Smooth muscle cell (in vitro differentiated cells): ENCODE data around the gene ARID2. TPM values are rescaled to one million over a fixed set of nuclear protein-coding genes. Genes with fewer than 3 reads are reported as not detected.

ENCODE experiments used
- DNase-seq: peaks from one replicate; lab custom pipeline; 2025; ENCODE audit not compliant: unreplicated experiment; lab: John Stamatoyannopoulos, UW
- H2AFZ ChIP-seq: fragments of 200-600 bp; sonication (generic); 2 replicates; pipeline ENCODE4 v1.6.0; 2016; ENCODE audit warnings: antibody characterized with exemption, low read depth, mild to moderate bottlenecking
- H3F3A ChIP-seq: fragments of 200-600 bp; sonication (generic); 2 replicates; pipeline ENCODE4 v1.6.0; 2017; ENCODE audit warnings: antibody characterized with exemption, low read depth
- H3K27ac ChIP-seq: fragments of 200-600 bp; sonication (generic); 2 replicates; pipeline ENCODE4 v1.5.1; 2016; ENCODE audit warnings: low read depth, mild to moderate bottlenecking
- H3K27me3 ChIP-seq: fragments of 200-600 bp; sonication (generic); 2 replicates; pipeline ENCODE4 v1.6.1; 2016; ENCODE audit warnings: low read depth, mild to moderate bottlenecking
- H3K36me3 ChIP-seq: fragments of 200-600 bp; sonication (generic); 2 replicates; pipeline ENCODE4 v1.5.1; 2016; ENCODE audit warnings: low read depth
- H3K4me1 ChIP-seq: fragments of 200-600 bp; sonication (generic); 2 replicates; pipeline ENCODE4 v1.5.1; 2016; ENCODE audit warnings: low read depth
- H3K4me2 ChIP-seq: fragments of 200-600 bp; sonication (generic); 2 replicates; pipeline ENCODE4 v1.6.0; 2016; ENCODE audit warnings: mild to moderate bottlenecking
- H3K4me3 ChIP-seq: fragments of 200-600 bp; sonication (generic); 2 replicates; pipeline ENCODE4 v1.5.1; 2016; ENCODE audit warnings: mild to moderate bottlenecking
- H3K79me2 ChIP-seq: fragments of 200-600 bp; sonication (generic); 2 replicates; pipeline ENCODE4 v1.6.0; 2016; ENCODE audit warnings: low read depth, mild to moderate bottlenecking
- H3K9ac ChIP-seq: fragments of 200-600 bp; sonication (generic); 2 replicates; pipeline ENCODE4 v1.6.0; 2016; ENCODE audit warnings: low read depth
- H3K9me3 ChIP-seq: fragments of 200-600 bp; sonication (generic); replicated peaks from 2 replicates; pipeline ENCODE4 v1.5.1; 2016; ENCODE audit warnings: low read depth
- H4K20me1 ChIP-seq: fragments of 200-600 bp; sonication (generic); 2 replicates; pipeline ENCODE4 v1.6.0; 2016; ENCODE audit warnings: low read depth
- CTCF ChIP-seq: fragments of 200-600 bp; sonication (generic); IDR thresholded peaks from 2 replicates; pipeline ENCODE4 v1.5.1; 2017; ENCODE audit warnings: borderline replicate concordance, mild to moderate bottlenecking, antibody characterized with exemption; ENCODE audit not compliant: insufficient read depth, poor library complexity, severe bottlenecking
- WGBS: methylation state at CpG from one replicate; pipeline ENCODE4 v1.1.7; 2016; ENCODE audit warnings: low lambda C conversion rate; 5-methylcytosine and 5-hydroxymethylcytosine counted together
- polyA plus RNA-seq: library from polyadenylated mRNA; unstranded; fragments of >200 nt; fragmentation: Nextera tagmentation; extraction: Ambion mirVana; gene quantifications from 2 replicates; pipeline ENCODE4 v1.2.1, GENCODE V29; 2016
- total RNA-seq: library from RNA; depleted of rRNA; stranded (reverse); fragments of >200 nt; gene quantifications from 2 replicates; pipeline ENCODE4 v1.2.3, GENCODE V29; 2014

Gene ARID2
- total and polyA plus RNA-seq, 2 experiments from 2014 or later: 9.9 to 36.2 TPM

GRCh38 chr12:45883187-45883586 is 153.7 kb downstream of the ARID2 start:
- Histone ChIP-seq H3K9me3 (no peaks in the 10 kb centered on the region), H3K36me3 (no peaks in the 10 kb centered on the region), H4K20me1 (peaks cover 12% of the 10 kb centered on the region), H3K4me1 (peaks cover 5% of the 10 kb centered on the region), H2AFZ (no peak overlapping the region), H3K9ac (no peak overlapping the region), H3F3A (no peaks in the 10 kb centered on the region), H3K27me3 (no peaks in the 10 kb centered on the region), H3K27ac (no peak overlapping the region), H3K79me2 (peaks cover 5% of the 10 kb centered on the region), H3K4me3 (no peak overlapping the region), H3K4me2 (no peak overlapping the region)
- DNase-seq: no peak
- 100% methylated on average over 1 of the region's 1 CpG for WGBS
- TF ChIP-seq CTCF: no peak

- Histone ChIP-seq H3K9me3 (no peaks in the 10 kb centered on the region), H3K79me2 (no peaks in the 10 kb centered on the region), H3K36me3 (peaks cover 5% of the 10 kb centered on the region), H2AFZ (no peak overlapping the region), H3K4me2 (no peak overlapping the region), H3K27me3 (no peaks in the 10 kb centered on the region), H3F3A (no peaks in the 10 kb centered on the region), H4K20me1 (no peaks in the 10 kb centered on the region), H3K27ac (no peak overlapping the region), H3K4me3 (no peak overlapping the region), H3K9ac (no peak overlapping the region), H3K4me1 (no peaks in the 10 kb centered on the region)
- WGBS: 100% methylated on average over 1 of the region's 1 CpG
- DNase-seq: no peak
- no peak for TF ChIP-seq CTCF
These were observed 157.2 kb downstream of the ARID2 start for GRCh38 chr12:45886685-45887084.

GRCh38 chr12:45887544-45887943 is 158.0 kb downstream of the ARID2 start:
- no peak overlapping the region for H3K4me2 ChIP-seq
- peaks cover 12% of the 10 kb centered on the region for H3K36me3 ChIP-seq
- no peaks in the 10 kb centered on the region for H3K4me1 ChIP-seq
- no peak for TF ChIP-seq CTCF
- H4K20me1 ChIP-seq: no peaks in the 10 kb centered on the region
- H3K4me3 ChIP-seq: no peak overlapping the region
- no peak overlapping the region for H3K27ac ChIP-seq
- H3K9ac ChIP-seq: no peak overlapping the region
- WGBS: 89% methylated on average over 5 of the region's 5 CpGs
- H3K9me3 ChIP-seq: no peaks in the 10 kb centered on the region
- H3F3A ChIP-seq: no peaks in the 10 kb centered on the region
- DNase-seq: no peak
- no peak overlapping the region for H2AFZ ChIP-seq
- H3K79me2 ChIP-seq: no peaks in the 10 kb centered on the region
- no peaks in the 10 kb centered on the region for H3K27me3 ChIP-seq

GRCh38 chr12:45890276-45890675 is 160.8 kb downstream of the ARID2 start:
- Histone ChIP-seq H3K27me3 (no peaks in the 10 kb centered on the region), H3K27ac (no peak overlapping the region), H3K4me2 (no peak overlapping the region), H3K79me2 (no peaks in the 10 kb centered on the region), H3K9me3 (no peaks in the 10 kb centered on the region), H3F3A (no peaks in the 10 kb centered on the region), H2AFZ (no peak overlapping the region), H3K4me1 (no peaks in the 10 kb centered on the region), H4K20me1 (no peaks in the 10 kb centered on the region), H3K9ac (no peak overlapping the region), H3K4me3 (no peak overlapping the region), H3K36me3 (peaks cover 33% of the 10 kb centered on the region)
- DNase-seq: no peak
- whole genome bisulfite sequencing: 96% methylated on average over 2 of the region's 2 CpGs
- peak; percentile 7 for TF ChIP-seq CTCF
